ENCODE data around the gene NEO1.
"Not testable (repeated sequence)": the region's sequence is repeated elsewhere in the genome, so short reads cannot be mapped to it uniquely, and the experiment has no call there.

Gene NEO1

DNA sequence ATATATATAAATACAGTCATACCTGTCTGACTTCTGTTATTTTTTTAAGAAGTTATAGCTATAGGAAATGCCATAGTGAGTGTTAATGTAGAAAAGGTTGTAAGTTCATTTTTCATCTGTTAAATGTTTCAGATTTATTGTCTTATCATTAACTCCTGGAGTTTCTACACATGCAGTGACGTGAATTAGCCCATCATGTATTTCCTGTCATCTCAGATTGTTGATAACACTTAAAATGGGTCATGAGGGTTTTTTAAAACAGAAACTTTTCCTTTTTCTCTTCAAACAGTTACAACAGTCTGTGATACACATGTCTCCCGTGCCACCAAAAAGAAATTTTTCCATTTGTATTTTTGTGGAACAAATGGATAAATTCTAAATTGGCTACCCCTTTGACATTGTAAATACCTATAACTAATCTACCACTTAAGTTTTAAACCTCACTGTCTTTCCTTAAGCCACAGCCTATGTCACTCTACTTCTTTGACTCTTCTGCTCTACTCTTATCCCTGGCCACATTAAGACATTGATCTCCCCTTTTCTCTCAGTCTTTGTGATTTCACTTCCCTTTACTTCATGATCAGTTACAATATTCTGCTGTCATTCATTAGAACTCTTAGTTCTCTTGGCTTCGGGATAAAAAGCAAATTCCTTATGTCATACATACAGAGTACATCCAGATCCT lies 89.1 kb downstream of the NEO1 start:
- no peak for DNase-seq

DNA sequence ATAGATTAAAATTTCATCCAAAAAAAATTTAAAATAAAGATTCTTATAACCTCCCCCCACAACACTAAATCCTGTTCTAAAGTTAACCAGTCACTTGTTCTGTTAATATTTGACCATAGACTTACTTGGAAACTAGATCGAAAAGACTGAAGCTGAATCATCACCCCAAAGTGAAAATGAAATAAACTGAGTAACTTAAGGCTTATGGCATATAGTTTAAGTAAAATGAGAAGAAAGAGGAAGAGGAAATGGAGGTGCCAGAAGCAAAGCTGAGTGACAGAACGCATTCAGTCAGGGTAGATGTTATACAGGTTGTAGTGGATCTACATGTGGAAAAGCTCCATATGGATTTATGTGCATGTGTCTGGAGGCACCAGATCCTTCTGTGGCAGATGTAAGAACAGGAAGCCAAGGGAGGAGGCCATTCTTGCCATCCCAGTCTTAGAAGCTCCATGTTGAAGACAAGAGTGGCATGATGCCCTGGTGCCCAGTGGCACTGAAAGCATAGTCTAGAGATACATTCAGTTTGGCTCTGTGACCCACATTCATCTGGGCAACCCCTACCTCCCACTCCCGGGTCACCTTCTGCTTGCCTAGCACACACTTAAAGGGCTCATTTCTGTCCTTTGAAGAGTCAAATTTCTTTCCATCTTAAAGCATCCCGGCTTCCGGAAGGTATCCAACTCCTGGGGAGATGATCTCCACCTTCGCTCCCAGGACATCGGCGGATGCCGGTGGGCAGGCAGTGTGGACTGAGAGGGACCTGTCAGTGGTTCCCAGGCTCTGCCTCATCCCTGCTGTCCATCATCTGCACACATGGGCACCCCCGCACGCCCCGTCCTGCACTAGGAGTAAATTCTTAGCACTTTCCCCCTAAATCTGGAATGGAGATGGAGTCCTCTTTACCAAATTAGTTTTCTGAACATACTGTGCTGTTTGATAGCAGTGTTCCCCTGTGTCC lies 90.8 kb downstream of the NEO1 start:
- DNase-seq = peak in 1 of 2 donors; percentile 3

DNA sequence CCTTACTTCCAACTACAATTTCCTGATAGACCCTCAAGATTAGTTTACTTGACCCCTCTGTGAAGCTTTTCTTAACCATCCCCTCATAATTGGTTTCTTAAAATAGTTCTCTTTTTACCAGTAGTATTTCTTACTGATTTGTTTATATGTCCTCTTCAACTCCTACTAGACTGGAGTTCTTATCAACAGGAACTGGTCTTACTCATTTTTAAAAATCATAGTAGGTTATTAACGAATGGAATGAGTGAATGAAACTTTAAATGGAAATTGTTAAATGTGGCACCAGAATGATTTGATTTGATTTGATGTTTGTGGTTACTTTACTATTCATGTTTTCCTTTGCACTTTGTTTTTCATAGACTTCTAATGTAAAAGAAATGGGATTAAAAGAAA lies 91.5 kb downstream of the NEO1 start:
- no peak for DNase-seq

DNA sequence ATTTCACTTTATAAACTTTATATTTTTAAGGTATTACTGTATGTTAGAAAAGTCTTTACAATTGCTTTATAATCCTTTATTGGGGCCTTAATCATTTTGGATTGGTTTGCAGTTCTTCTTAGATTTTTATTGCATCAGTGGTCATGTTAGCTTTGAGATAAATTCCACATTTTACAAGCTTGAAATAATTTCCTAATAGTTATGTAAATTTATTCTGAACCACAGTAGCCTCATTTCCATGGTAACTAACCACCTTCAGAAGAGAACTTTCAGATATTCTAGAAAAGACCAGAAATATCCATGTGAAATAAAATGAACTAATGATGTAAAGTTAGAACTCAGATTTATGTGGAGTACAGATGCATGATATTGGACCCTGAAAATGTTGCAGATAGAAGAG lies 94.2 kb downstream of the NEO1 start:
- DNase-seq = no peak

DNA sequence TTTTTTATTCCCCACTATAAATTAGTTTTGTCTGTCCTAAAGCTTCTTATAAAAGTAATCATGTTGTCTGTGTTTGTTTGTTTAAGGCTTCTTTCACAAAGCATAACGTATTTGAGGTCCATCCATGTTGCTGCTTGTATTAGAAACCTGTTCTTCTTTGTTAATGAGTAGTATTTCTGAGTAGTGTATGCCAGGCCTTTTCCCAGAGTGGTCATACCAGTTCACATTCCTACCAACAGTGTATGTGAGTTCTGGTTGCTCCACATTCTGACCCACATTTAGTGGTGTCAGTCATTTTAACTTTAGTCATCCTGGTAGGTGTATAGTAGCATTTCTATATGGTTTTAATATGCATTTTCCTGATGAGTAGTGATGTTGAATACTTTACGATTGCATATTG lies 98.6 kb downstream of the NEO1 start:
- no peak for DNase-seq

DNA sequence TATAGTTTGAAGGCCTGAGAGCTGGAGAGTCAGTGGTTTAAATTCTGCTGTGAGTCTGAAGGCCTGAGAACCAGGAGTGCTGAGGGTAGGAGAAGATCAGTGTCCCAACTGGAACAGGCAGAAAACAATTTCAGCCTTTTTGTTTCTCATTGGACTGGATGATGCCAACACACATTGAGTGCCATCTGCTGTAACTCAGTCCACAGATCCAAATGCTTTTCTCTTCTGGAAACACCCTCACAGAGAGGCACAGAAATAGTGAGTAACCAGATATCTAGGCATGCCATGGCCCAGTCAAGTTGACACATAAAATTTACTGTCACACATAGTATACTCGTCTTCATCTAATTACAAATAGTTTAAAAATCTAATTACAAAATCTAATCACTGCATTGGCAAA lies 100.8 kb downstream of the NEO1 start:
- DNase-seq = no peak

DNA sequence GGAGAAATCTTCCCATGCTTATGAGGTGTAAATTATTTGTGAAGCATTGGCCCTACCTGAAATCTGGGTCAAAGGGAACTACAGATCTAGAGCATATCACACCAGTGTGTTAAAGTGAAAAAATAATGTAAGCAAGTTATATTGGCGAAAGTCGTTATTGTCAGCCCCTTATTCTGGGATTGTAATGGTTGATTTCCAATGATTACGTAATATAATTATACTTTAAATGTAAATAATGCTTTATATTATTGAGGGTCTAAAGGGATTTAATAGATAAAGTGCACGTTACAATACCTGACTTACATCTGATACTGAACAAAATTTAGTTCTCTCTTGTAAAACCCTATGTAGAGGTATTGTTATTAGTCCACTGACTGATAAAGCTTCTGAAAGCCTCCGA lies 101.2 kb downstream of the NEO1 start:
- no peak for DNase-seq

DNA sequence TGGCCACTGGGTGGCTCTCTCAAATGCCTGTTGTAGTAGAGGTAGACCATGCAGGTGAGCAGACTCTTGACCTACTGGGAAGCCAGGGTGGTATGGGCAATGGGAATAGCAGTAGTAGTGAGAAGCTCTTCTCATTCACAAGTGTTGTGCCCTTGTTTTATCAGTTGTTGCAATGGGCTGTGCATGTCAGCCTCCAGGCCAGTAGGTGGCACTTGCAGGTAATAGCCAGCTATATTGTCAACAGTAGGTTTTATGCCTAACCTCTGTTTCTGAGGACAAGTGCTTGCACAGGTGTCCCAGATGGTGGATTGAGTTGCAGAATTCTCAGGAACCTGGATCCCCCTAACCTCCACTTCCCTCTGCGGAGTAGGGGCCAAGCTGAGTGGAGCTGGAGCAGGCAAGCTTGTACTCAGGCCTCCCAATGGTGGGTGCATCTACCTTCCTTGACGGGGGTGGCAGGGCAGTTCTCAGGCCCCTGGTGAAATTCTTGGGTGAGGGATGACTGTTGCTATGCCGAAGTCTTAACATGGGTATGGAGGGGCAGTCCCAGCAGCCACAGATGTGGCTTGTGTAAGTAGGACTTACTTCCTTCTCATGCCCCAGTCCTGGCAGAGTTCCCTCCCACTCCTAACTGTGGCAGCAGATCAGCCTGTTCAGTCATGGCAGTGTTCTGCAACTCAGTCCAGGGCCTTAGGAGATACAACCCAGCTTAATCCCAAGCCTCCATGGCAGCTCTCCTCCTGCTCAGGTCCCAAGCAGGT lies 104.3 kb downstream of the NEO1 start:
- no peak for DNase-seq

DNA sequence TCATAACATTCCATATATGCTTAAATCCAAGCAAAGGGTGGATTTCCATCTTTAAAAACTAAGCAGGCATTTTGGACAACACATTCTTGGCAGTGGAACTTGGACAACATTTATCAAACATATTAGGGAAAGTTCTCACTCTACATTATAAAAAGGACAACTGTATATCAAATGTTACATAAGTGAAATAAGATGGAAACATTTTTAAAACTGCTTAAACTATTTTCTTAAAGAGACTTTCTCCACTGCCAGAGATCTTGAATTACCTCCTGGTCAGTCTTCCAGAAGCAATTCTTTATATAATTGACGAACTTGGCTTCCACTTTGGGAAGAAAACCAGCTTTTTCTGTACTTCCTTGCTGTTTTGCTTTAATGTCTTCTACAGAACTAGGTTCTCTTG lies 109.3 kb downstream of the NEO1 start:
- no peak for DNase-seq

DNA sequence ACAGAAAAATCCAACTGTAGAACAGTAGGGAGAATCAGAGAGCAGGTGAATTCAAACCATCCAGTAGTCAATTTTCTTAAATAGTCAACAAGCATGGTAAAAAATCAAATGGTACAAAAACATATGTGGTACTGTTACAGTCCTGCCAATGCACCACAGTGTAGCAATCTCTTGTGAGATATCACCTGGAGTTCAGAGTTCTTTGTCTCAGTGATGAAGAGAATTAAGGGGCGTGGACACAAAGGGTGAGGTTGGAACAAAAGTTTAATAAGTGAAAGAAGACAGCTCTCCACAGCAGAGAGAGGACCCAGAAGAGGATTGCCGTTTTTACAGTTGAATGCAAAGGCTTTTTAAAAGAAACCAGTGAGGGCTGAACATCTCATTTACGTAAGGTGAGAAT lies 113.2 kb downstream of the NEO1 start:
- DNase-seq = no peak

DNA sequence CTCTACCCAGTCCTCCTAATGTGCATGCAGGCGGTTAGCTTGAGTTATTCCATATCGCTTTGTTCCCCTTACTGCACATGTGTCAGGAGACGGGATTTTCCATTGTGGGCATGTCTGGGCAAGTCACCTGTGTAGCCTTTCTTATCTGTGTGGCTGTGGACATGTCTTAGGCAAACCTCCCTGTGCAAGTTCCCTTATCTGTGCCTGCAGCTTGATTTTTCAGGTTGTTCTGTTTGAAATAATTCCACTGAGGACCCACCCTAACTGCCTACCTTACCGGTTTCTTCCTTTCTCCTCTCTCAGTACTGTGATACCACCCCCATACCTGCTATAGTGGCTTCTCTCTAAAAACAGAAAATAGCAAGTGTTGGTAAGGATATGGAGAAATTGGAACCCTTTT lies 113.6 kb downstream of the NEO1 start:
- no peak for DNase-seq

DNA sequence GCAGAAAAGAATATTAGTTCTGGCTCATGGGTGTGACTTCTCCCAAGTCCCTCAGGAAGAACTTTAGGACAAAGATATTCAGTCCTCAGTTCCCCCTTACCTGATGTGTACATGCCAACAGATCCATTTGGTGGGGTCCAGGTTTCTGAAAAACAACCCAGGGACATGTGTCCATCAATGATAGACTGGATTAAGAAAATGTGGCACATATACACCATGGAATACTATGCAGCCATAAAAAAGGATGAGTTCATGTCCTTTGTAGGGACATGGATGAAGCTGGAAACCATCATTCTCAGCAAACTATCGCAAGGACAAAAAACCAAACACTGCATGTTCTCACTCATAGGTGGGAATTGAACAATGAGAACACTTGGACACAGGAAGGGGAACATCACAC lies 114.4 kb downstream of the NEO1 start:
- not testable (repeated sequence) for DNase-seq

DNA sequence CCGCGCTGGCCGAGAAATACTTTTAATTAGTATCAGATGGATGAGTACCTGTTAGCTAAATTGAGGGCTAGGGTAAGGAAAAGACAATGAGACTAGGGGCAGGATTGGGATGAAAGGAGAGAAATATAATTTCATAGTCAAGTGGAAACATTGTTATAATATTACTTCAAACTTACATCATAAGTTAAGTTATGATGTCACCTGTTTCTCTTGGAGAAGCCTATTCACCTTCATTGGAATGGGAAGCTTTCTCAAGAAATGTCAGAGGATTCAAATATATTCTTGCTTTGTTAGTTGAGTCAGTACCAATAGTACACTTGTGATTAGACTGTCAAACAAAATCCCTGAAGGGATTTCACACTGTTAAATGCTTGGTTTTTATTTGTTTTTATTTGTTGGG lies 116.2 kb downstream of the NEO1 start:
- no peak for DNase-seq

DNA sequence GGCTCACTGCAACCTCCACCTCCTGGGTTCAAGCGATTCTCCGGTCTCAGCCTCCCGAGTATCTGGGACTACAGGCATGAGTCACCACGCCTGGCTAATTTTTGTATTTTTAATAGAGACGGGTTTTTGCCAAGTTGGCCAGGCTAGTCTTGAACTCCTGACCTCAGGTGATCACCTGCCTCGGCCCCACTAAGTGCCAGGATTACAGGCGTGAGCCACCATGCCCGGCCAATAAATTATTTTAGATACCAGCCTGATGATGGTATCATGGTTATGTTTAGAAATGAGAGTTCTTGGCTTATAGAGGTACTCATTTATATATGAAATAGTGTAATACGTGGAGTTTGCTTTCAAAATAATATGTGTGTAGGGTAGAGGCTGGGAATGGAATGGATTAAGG lies 119.4 kb downstream of the NEO1 start:
- no peak for DNase-seq

DNA sequence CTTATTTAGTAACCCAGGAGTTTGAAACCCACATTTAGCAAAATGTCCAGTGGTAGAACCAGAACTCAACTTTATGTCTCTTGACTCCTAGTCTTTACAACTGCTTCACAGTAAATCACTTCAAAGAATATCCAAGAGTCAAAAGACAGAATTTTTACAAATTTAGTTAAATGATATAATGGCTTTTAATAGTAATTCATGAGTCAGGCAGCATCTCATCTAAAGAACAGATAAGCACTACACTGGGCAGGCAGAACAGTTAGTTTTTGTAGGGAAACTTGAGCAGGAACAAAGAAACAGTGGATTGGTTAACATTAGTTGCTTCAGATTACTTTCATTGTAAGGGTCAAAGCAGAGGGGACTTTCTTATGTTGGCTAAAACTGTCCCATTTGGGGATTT lies 120.2 kb downstream of the NEO1 start:
- no peak for DNase-seq

DNA sequence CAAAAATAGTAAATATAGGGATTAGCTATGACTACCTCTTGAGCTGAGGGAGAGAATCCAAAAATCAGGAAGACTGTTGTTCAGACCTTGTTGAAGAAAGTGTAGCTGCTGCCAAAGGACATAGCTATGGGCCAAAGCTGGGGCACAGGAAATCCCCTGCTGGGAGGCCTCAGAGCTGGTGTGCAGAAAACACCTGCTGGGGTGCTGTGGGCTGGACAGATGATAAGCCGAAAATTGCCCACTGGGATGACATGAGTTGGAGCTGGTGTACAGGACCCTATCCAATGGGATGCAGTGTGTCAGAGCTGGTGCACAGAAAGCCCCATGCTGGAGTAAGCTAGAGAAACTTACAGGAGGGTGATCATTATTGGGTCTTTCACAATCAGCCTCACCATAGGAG lies 121.9 kb downstream of the NEO1 start:
- no peak for DNase-seq

DNA sequence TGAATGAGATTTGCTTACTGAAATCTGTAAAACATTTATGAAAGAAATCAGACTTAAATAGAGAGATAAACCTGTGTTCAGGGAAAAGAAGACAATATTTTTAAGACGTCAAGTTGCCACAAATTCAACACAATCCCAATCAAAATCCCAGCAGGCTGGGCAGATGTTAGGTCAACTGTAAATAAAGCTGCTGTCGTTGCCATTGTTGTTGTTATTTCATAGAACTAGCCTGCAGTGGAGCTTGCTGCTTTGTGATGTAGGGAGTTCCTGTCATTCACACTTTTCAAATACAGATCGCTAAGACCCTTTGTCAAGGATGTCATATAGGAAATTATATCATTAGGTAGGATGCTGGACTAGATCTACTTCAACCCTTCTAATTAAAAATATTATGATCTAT lies 123.1 kb downstream of the NEO1 start:
- no peak for DNase-seq

DNA sequence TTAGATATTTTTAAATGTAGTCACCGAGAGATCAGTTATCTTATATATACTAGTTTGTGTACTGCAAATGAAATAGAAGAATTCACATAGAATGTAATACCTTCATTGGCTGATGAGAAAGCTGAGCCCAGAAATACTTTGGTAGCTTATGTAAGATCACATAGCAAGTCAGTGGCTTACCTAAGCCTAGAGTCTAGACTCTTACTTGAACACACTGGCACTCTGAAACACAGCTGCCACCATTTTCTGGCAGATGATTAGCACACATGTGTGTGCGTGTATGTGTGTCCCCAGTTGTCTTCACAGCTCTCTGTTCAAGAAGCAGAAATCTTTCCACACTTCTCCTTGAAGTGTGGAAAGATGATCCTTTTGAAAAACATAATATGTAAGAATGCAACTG lies 124.3 kb downstream of the NEO1 start:
- DNase-seq = no peak

DNA sequence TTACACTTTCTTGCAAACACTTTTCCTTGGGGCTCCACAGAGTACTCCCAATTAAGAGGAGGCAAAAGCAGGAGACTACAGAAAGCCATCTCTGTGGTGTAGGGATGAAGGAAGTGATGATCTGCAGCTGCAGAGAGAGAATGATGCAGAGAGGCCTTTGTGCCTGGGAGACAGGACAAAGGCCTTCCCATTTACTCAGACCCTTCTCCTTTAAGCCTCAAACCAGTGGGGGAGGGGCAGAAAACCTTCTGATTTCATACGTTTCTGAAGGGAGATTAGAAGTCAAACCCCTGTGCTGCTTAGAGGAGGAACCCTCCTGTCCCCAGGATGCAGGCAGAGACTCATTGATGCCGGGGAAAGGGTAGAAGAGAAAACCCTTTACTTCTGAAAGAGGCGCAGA lies 130.8 kb downstream of the NEO1 start:
- no peak for DNase-seq

DNA sequence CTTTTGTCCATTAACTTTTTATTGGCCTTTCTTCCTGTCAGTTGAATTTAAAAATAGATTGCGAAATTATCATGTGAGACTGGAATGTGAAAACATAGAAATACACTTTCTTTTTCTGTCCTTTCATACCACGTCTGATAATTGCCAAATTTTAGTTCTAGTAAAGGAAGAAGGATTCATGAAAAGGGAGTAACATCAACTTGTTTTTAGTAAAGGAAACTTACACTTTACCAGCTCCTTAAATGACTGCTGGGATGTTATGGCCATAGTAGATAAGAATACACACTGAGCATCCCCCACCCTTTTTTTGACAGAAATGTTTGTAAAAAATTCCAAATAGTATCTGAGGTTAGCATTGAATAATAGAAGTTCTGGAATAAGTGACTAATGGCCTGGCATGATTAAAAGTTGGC lies 137.9 kb downstream of the NEO1 start:
- DNase-seq = no peak

DNA sequence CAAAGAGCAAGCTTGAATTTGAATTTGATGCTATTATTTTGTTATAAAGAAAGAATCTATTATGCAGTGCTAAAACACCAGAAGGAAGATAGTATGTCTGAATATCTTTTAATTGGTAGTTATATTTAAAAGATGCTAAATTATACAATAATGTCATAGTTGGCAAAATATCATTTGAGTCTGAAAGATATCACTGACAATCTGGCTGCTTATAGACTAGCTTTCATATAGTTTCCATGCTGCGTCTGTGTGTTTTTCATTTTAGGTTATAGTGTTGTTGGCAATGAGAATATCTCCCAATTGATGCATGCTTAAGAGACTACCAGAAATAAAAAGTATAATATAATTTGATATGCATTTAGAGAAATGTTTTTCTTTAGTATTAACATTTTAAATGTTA lies 142.9 kb downstream of the NEO1 start:
- DNase-seq = no peak

DNA sequence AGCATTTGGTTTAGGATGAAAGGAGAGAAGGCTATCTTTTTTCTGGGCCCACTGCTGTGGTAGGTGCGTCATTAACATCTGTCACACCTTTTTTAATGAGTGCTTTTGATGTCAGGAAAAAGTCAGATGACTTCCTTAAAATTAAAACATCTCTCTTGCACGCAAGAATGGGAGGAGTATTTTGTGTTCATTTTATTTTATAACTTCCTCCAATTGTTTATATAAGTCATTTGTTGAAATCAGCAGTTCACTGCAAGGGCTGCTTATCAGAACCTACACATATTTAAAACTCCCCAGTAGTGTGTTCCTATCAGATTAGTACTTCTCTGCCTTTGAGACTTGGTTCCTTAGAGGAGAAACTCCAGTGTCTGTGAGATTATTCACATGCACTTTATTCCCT lies 143.8 kb downstream of the NEO1 start:
- no peak for DNase-seq

DNA sequence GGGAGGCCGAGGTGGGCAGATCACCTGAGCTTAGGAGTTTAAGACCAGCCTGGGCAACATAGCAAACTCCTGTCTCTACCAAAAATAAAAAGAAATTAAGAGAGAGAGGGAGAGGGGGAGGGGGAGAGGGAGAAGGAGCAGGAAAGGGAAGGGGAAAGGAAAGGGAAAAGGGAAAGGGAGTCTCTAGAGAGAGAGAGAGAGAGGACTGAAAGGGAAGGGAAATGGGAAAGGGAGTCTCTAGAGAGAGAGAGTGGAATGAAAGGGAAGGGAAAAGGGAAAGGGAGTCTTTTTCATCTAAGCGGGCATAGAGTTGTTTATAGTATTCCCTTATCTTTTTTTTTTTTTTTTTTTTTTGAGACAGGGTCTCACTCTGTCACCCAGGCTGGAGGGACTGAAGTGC lies 148.1 kb downstream of the NEO1 start:
- no peak for DNase-seq

DNA sequence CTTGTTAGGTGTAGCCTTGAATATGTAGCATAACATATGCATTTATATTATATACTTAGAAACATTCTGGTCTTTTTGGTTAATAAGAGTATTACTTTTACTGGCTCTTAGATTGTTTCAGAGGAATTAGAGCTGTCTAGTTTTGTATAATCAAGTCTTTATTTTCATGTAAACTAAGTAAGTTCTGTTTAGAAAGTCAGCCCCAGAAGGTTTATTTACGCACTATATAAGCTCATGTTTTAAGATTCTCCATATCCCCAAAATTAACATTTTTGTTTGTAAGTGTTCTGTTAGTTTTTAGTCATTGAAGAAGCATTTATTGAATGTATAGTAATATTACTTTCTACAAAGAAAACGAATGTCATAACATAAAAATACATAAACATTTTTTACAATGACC lies 158.4 kb downstream of the NEO1 start:
- no peak for DNase-seq

Measured in bone marrow (tissue), 2 donors.